ENCODE measurements around the gene PATJ. TPM values are rescaled to one million over a fixed set of nuclear protein-coding genes. Genes with fewer than 3 reads are reported as not detected.

PATJ gene
- total and polyA plus RNA-seq, 2 experiments from 2014 or later, result 35.3 to 68.4 TPM

DNA sequence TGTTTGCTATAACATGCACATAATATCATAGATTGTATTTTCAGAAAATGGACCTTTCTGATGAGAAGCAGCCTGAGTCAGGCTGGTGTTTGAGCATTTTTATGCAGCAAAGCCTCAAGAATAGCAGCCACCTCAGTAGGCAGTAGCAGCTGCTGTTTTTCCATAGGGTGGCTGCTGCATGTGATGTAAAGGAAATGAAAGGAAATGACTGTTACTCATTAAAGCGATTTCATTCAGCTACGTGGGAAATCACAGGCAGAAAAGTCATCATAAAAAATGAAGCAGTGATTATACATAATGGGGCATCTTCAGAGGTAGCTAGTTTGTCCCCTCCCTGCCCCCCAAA, 110.4 kb downstream of the PATJ start:
- no peak for TF ChIP-seq CREB1 (CRISPR knock-in tag; IDR thresholded peaks at IDR 0.05; ENCODE audit: low read depth)
- TF ChIP-seq, protein P1, sequence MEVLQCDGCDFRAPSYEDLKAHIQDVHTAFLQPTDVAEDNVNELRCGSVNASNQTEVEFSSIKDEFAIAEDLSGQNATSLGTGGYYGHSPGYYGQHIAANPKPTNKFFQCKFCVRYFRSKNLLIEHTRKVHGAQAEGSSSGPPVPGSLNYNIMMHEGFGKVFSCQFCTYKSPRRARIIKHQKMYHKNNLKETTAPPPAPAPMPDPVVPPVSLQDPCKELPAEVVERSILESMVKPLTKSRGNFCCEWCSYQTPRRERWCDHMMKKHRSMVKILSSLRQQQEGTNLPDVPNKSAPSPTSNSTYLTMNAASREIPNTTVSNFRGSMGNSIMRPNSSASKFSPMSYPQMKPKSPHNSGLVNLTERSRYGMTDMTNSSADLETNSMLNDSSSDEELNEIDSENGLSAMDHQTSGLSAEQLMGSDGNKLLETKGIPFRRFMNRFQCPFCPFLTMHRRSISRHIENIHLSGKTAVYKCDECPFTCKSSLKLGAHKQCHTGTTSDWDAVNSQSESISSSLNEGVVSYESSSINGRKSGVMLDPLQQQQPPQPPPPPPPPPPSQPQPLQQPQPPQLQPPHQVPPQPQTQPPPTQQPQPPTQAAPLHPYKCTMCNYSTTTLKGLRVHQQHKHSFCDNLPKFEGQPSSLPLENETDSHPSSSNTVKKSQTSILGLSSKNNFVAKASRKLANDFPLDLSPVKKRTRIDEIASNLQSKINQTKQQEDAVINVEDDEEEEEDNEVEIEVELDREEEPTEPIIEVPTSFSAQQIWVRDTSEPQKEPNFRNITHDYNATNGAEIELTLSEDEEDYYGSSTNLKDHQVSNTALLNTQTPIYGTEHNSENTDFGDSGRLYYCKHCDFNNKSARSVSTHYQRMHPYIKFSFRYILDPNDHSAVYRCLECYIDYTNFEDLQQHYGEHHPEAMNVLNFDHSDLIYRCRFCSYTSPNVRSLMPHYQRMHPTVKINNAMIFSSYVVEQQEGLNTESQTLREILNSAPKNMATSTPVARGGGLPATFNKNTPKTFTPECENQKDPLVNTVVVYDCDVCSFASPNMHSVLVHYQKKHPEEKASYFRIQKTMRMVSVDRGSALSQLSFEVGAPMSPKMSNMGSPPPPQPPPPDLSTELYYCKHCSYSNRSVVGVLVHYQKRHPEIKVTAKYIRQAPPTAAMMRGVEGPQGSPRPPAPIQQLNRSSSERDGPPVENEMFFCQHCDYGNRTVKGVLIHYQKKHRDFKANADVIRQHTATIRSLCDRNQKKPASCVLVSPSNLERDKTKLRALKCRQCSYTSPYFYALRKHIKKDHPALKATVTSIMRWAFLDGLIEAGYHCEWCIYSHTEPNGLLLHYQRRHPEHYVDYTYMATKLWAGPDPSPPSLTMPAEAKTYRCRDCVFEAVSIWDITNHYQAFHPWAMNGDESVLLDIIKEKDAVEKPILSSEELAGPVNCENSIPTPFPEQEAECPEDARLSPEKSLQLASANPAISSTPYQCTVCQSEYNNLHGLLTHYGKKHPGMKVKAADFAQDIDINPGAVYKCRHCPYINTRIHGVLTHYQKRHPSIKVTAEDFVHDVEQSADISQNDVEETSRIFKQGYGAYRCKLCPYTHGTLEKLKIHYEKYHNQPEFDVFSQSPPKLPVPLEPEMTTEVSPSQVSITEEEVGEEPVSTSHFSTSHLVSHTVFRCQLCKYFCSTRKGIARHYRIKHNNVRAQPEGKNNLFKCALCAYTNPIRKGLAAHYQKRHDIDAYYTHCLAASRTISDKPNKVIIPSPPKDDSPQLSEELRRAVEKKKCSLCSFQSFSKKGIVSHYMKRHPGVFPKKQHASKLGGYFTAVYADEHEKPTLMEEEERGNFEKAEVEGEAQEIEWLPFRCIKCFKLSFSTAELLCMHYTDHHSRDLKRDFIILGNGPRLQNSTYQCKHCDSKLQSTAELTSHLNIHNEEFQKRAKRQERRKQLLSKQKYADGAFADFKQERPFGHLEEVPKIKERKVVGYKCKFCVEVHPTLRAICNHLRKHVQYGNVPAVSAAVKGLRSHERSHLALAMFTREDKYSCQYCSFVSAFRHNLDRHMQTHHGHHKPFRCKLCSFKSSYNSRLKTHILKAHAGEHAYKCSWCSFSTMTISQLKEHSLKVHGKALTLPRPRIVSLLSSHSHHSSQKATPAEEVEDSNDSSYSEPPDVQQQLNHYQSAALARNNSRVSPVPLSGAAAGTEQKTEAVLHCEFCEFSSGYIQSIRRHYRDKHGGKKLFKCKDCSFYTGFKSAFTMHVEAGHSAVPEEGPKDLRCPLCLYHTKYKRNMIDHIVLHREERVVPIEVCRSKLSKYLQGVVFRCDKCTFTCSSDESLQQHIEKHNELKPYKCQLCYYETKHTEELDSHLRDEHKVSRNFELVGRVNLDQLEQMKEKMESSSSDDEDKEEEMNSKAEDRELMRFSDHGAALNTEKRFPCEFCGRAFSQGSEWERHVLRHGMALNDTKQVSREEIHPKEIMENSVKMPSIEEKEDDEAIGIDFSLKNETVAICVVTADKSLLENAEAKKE (CRISPR knock-in tag; IDR thresholded peaks at IDR 0.05), result no peak
- no peak for TF ChIP-seq POLR2AphosphoS5 (IDR thresholded peaks at IDR 0.05; ENCODE audit: low read depth)
- TF ChIP-seq, protein P2, sequence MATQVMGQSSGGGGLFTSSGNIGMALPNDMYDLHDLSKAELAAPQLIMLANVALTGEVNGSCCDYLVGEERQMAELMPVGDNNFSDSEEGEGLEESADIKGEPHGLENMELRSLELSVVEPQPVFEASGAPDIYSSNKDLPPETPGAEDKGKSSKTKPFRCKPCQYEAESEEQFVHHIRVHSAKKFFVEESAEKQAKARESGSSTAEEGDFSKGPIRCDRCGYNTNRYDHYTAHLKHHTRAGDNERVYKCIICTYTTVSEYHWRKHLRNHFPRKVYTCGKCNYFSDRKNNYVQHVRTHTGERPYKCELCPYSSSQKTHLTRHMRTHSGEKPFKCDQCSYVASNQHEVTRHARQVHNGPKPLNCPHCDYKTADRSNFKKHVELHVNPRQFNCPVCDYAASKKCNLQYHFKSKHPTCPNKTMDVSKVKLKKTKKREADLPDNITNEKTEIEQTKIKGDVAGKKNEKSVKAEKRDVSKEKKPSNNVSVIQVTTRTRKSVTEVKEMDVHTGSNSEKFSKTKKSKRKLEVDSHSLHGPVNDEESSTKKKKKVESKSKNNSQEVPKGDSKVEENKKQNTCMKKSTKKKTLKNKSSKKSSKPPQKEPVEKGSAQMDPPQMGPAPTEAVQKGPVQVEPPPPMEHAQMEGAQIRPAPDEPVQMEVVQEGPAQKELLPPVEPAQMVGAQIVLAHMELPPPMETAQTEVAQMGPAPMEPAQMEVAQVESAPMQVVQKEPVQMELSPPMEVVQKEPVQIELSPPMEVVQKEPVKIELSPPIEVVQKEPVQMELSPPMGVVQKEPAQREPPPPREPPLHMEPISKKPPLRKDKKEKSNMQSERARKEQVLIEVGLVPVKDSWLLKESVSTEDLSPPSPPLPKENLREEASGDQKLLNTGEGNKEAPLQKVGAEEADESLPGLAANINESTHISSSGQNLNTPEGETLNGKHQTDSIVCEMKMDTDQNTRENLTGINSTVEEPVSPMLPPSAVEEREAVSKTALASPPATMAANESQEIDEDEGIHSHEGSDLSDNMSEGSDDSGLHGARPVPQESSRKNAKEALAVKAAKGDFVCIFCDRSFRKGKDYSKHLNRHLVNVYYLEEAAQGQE (IDR thresholded peaks at IDR 0.05; ENCODE audit: unreplicated experiment), result no peak
- TF ChIP-seq EZH2phosphoT487 (IDR thresholded peaks at IDR 0.05; ENCODE audit: unreplicated experiment), result no peak
- TF ChIP-seq STAT1 (IDR thresholded peaks at IDR 0.05; ENCODE audit: unreplicated experiment), result no peak
- TF ChIP-seq, protein P3, sequence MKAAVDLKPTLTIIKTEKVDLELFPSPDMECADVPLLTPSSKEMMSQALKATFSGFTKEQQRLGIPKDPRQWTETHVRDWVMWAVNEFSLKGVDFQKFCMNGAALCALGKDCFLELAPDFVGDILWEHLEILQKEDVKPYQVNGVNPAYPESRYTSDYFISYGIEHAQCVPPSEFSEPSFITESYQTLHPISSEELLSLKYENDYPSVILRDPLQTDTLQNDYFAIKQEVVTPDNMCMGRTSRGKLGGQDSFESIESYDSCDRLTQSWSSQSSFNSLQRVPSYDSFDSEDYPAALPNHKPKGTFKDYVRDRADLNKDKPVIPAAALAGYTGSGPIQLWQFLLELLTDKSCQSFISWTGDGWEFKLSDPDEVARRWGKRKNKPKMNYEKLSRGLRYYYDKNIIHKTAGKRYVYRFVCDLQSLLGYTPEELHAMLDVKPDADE (IDR thresholded peaks at IDR 0.05), result no peak
- H3K4me3 ChIP-seq, result no peak overlapping the region
- H4K20me1 ChIP-seq (replicated peaks; ENCODE audit: insufficient read depth), result no peaks in the 10 kb centered on the region
- H2AFZ ChIP-seq, result no peak overlapping the region
- DNase-seq (ENCODE audit: low spot score) (no peak), ATAC-seq (no peak)
- no peak overlapping the region for H3K4me3 Mint-ChIP-seq
- H3K27me3 ChIP-seq (ENCODE audit: insufficient read depth), result no peaks in the 10 kb centered on the region
- H3K4me1 ChIP-seq (ENCODE audit: insufficient read depth), result peaks cover 7% of the 10 kb centered on the region
- no peak overlapping the region for H3K4me2 ChIP-seq
- H3K36me3 ChIP-seq (ENCODE audit: insufficient read depth), result peaks cover 9% of the 10 kb centered on the region; the same call in 1 of the 2 replicates
- H3F3A ChIP-seq (replicated peaks; ENCODE audit: low read depth), result no peaks in the 10 kb centered on the region
- peaks cover 3% of the 10 kb centered on the region; the same call in 2 of the 3 replicates for H3K36me3 Mint-ChIP-seq (ENCODE audit: low read depth)
- peaks cover 2% of the 10 kb centered on the region for H3K27me3 Mint-ChIP-seq (ENCODE audit: insufficient read depth, low read depth, poor library complexity)
- peaks cover 25% of the 10 kb centered on the region for H3K4me1 Mint-ChIP-seq
- H3K27ac Mint-ChIP-seq, result no peak overlapping the region
- no peaks in the 10 kb centered on the region for H3K9me2 ChIP-seq (ENCODE audit: insufficient read depth)
- no peaks in the 10 kb centered on the region for H3K79me2 ChIP-seq (replicated peaks; ENCODE audit: insufficient read depth)
- no peak overlapping the region for H3K27ac ChIP-seq (ENCODE audit: low read depth)
- H3K9me3 Mint-ChIP-seq, result no peaks in the 10 kb centered on the region
